A549 (cell line): ENCODE measurements around the gene ABHD2. TPM values are rescaled to one million over a fixed set of nuclear protein-coding genes. Genes with fewer than 3 reads are reported as not detected.

ENCODE experiments used
- ATAC-seq, 2 experiments: fragments of 200-7000 bp in 1 of 2; fragments of >200 bp in 1 of 2; cut with Nextera tagmentation in 1 of 2; cut with Tn5 transposase in 1 of 2; 3 replicates each; pipeline versions ENCODE4 v1.8.0 to v1.9.1; 2018 to 2020; ENCODE audit warnings: mild to moderate bottlenecking in 1 of 2, moderate library complexity in 1 of 2
- CTCF ChIA-PET: fragments of 300-600 bp; sonication (Branson Sonifier 250); formaldehyde crosslinking; extraction: SDS; loops from one replicate; lab custom pipeline; 2021; ENCODE audit warnings: antibody characterized with exemption, inconsistent platforms; lab: Yijun Ruan, JAX
- POLR2A ChIA-PET: fragments of 350-600 bp; formaldehyde crosslinking; extraction: SDS; loops from one replicate; lab custom pipeline; 2021; ENCODE audit warnings: antibody characterized with exemption, inconsistent platforms; lab: Yijun Ruan, JAX
- DNase-seq, 2 experiments: peaks; one replicate each; pipeline versions ENCODE4 v3.0.0 to v3.0.0-alpha.2; 2011 to 2016; ENCODE audit warnings: low read depth in 1 of 2, low spot score in 1 of 2
- FAIRE-seq: peaks from 2 replicates; lab custom pipeline; 2011; peaks lifted over from hg19 to GRCh38; lab: Jason Lieb, UNC
- H3K27ac ChIP-seq, 2 experiments: fragments of >200 bp; sonication (Bioruptor Twin); formaldehyde crosslinking; 3 replicates each; pipeline ENCODE4 v1.5.1; 2016 to 2017
- H3K4me1 ChIP-seq: fragments of >200 bp; sonication (Bioruptor Twin); formaldehyde crosslinking; 3 replicates; pipeline ENCODE4 v1.6.1; 2016
- H3K4me2 ChIP-seq: fragments of >200 bp; sonication (Bioruptor Twin); formaldehyde crosslinking; 3 replicates; pipeline ENCODE4 v1.6.1; 2016
- H3K4me3 ChIP-seq: fragments of >200 bp; sonication (Bioruptor Twin); formaldehyde crosslinking; 3 replicates; pipeline ENCODE4 v1.5.1; 2016
- H3K9me3 ChIP-seq: fragments of >200 bp; sonication (Bioruptor Twin); formaldehyde crosslinking; 3 replicates; pipeline ENCODE4 v1.6.1; 2016
- BHLHE40 ChIP-seq: IDR thresholded peaks from 2 replicates; pipeline ENCODE4 v1.6.1; 2012; ENCODE audit warnings: low read depth, low read length, inconsistent platforms
- CBX2 ChIP-seq: fragments of 200-600 bp; sonication (generic); IDR thresholded peaks from 2 replicates; pipeline ENCODE4 v1.6.1; 2016; ENCODE audit warnings: low read depth, mild to moderate bottlenecking, borderline replicate concordance
- CBX8 ChIP-seq: fragments of 200-600 bp; sonication (generic); IDR thresholded peaks from 2 replicates; pipeline ENCODE4 v1.6.1; 2016
- CEBPB ChIP-seq, 2 experiments: fragments of >200 bp in 1 of 2; sonication (Bioruptor Twin) in 1 of 2; formaldehyde crosslinking in 1 of 2; IDR thresholded peaks; 2 replicates each; pipeline ENCODE4 v1.6.1; 2012 to 2016
- CHD4 ChIP-seq: fragments of 200-600 bp; sonication (generic); IDR thresholded peaks from 2 replicates; pipeline ENCODE4 v1.6.1; 2016; ENCODE audit warnings: antibody characterized with exemption, mild to moderate bottlenecking, borderline replicate concordance
- EHMT2 ChIP-seq: fragments of 200-600 bp; sonication (generic); IDR thresholded peaks from 2 replicates; pipeline ENCODE4 v1.6.1; 2016; ENCODE audit warnings: antibody characterized with exemption, low read depth, mild to moderate bottlenecking, moderate library complexity
- FOSL2 ChIP-seq, 2 experiments: fragments of 450-650 bp in 1 of 2; fragments of >200 bp in 1 of 2; sonication (Bioruptor Twin) in 1 of 2; formaldehyde crosslinking; IDR thresholded peaks; 2 replicates each; pipeline versions ENCODE4 v1.5.0 to v1.6.1; 2016 to 2020; ENCODE audit warnings: mild to moderate bottlenecking in 1 of 2, moderate library complexity in 1 of 2
- GATA3 ChIP-seq: IDR thresholded peaks from 2 replicates; pipeline ENCODE4 v1.6.1; 2012; ENCODE audit warnings: borderline replicate concordance
- HDAC2 ChIP-seq: fragments of 200-600 bp; sonication (generic); IDR thresholded peaks from 2 replicates; pipeline ENCODE4 v1.6.1; 2016
- HEYL ChIP-seq: fragments of 250-450 bp; sonication (Bioruptor Pico); IDR thresholded peaks from 2 replicates; pipeline ENCODE4 v1.8.0; 2021; ENCODE audit warnings: mild to moderate bottlenecking, moderate library complexity
- HMGXB4 ChIP-seq: fragments of 250-450 bp; sonication (Bioruptor Pico); IDR thresholded peaks from 2 replicates; pipeline ENCODE4 v1.5.0; 2021; ENCODE audit warnings: mild to moderate bottlenecking, moderate library complexity, borderline replicate concordance
- KDM1A ChIP-seq: fragments of 200-600 bp; sonication (generic); IDR thresholded peaks from 2 replicates; pipeline ENCODE4 v1.6.1; 2016; ENCODE audit warnings: low read depth, mild to moderate bottlenecking
- MAZ ChIP-seq: fragments of 150-350 bp; IDR thresholded peaks from 2 replicates; pipeline ENCODE4 v1.6.1; 2014; ENCODE audit warnings: antibody characterized with exemption, low read depth, low read length, borderline replicate concordance
- MYC ChIP-seq: IDR thresholded peaks from 2 replicates; pipeline ENCODE4 v1.6.1; 2012; ENCODE audit warnings: mild to moderate bottlenecking, inconsistent platforms, low read length, improper control_type of control experiment, borderline replicate concordance
- NFE2L2 ChIP-seq: fragments of 150-350 bp; conservative IDR thresholded peaks from 2 replicates; pipeline ENCODE4 v1.6.1; 2014; ENCODE audit warnings: low read length
- NPAS2 ChIP-seq: fragments of 250-450 bp; sonication (Bioruptor Pico); IDR thresholded peaks from 2 replicates; pipeline ENCODE4 v1.8.0; 2022; ENCODE audit warnings: mild to moderate bottlenecking, moderate library complexity, borderline replicate concordance
- POLR2AphosphoS2 ChIP-seq: conservative IDR thresholded peaks from 2 replicates; pipeline ENCODE4 v1.6.1; 2012; ENCODE audit warnings: low read length, improper control_type of control experiment, inconsistent platforms
- REST ChIP-seq: fragments of 200-600 bp; sonication (generic); IDR thresholded peaks from 2 replicates; pipeline ENCODE4 v1.6.1; 2016; ENCODE audit warnings: antibody characterized with exemption, mild to moderate bottlenecking, moderate library complexity
- SREBF2 ChIP-seq: fragments of 450-650 bp; IDR thresholded peaks from 2 replicates; pipeline ENCODE4 v1.6.1; 2014; ENCODE audit warnings: mild to moderate bottlenecking, moderate library complexity
- TFCP2L1 ChIP-seq: fragments of 250-450 bp; sonication (Bioruptor Pico); IDR thresholded peaks from 2 replicates; pipeline ENCODE4 v1.5.0; 2021; ENCODE audit warnings: mild to moderate bottlenecking
- ZC3H11A ChIP-seq: fragments of 450-650 bp; IDR thresholded peaks from 2 replicates; pipeline ENCODE4 v1.6.1; 2014; ENCODE audit warnings: antibody characterized with exemption, mild to moderate bottlenecking
- ZSCAN20 ChIP-seq: fragments of 250-450 bp; sonication (Bioruptor Pico); IDR thresholded peaks from 2 replicates; pipeline ENCODE4 v1.8.0; 2022; ENCODE audit warnings: mild to moderate bottlenecking, moderate library complexity
- WGBS: methylation state at CpG from one replicate; pipeline ENCODE4 v1.1.6; 2017; ENCODE audit errors: missing lambda C conversion rate; 5-methylcytosine and 5-hydroxymethylcytosine counted together
- polyA plus RNA-seq, 4 experiments: library from polyadenylated mRNA; depleted of rRNA in 3 of 4; stranded (reverse); fragments of >200 nt; fragmentation: RNase III in 1 of 4; extraction: RNeasy Plus Mini Kit Qiagen cat#74134 plus additional on column Dnase treatment in 1 of 4; gene quantifications; 2 replicates in 3 of 4; 3 replicates in 1 of 4; pipeline ENCODE4 v1.2.3, GENCODE V29; 2011 to 2017

The ABHD2 gene
- polyA plus RNA-seq, 2 of the 4 experiments (the other 2 are of a cell fraction), result 36.2 to 63.3 TPM

GRCh38 chr15:89218531-89218930, 130.3 kb downstream of the ABHD2 start:
- ATAC-seq (no peak), FAIRE-seq (no peak), DNase-seq (no peak)
- CTCF ChIA-PET, result interaction anchor here (1.4 to 5.1 kb wide), 4 partner anchors 12 to 161 kb away, joined by 5 to 76 read pairs (median 18); partner anchors contain the start of gene FANCI
- WGBS, result 80% methylated on average over 8 of the region's 8 CpGs
- H3K9me3 ChIP-seq, result no peaks in the 10 kb centered on the region
- H3K4me2 ChIP-seq, result no peak overlapping the region
- H3K27ac ChIP-seq, result no peak overlapping the region
- POLR2A ChIA-PET, result no interaction called here
- no peak for TF ChIP-seq CBX8
- TF ChIP-seq ZSCAN20 (CRISPR knock-in tag), result no peak
- no peak for TF ChIP-seq HMGXB4
- TF ChIP-seq HDAC2, result no peak
- no peak for TF ChIP-seq MAZ
- no peak for TF ChIP-seq FOSL2 (IDR thresholded peaks at IDR 0.05)
- TF ChIP-seq FOSL2 (CRISPR knock-in tag; IDR thresholded peaks at IDR 0.05), result no peak
- TF ChIP-seq NPAS2 (CRISPR knock-in tag), result no peak
- no peak for TF ChIP-seq BHLHE40
- TF ChIP-seq TFCP2L1 (CRISPR knock-in tag), result no peak
- no peak for TF ChIP-seq KDM1A
- no peak overlapping the region for H3K4me3 ChIP-seq
- no peaks in the 10 kb centered on the region for H3K4me1 ChIP-seq

- Histone ChIP-seq H3K4me1 (no peaks in the 10 kb centered on the region), H3K9me3 (no peaks in the 10 kb centered on the region), H3K4me3 (no peak within 1 kb of the TSS), H3K4me2 (no peak within 1 kb of the TSS), H3K27ac (no peak within 1 kb of the TSS)
- ChIA-PET CTCF (interaction anchor here (0.6 to 6.5 kb wide), 3 partner anchors 12 to 171 kb away, joined by 3 to 70 read pairs (median 5); no protein-coding TSS in a partner anchor), POLR2A (no interaction called here)
- no peak for DNase-seq
- WGBS, result 76% methylated on average over 11 of the region's 11 CpGs
- FAIRE-seq, result no peak
- TF ChIP-seq POLR2AphosphoS2 (no peak), BHLHE40 (no peak), SREBF2 (no peak), MAZ (no peak)
- no peak for ATAC-seq
Measured at GRCh38 chr15:89221543-89221942, 133.3 kb downstream of the ABHD2 start, which contains the start of gene RLBP1. Gene RLBP1, minus strand, starts transcription at chr15:89221579. Its CDS starts 2,604 bp downstream, at chr15:89218975.

- H3K4me3 ChIP-seq, result no peak overlapping the region
- H3K27ac ChIP-seq, result no peak overlapping the region
- FAIRE-seq (no peak), ATAC-seq (no peak), DNase-seq (no peak)
- 76% methylated on average over 5 of the region's 5 CpGs for WGBS
- ChIA-PET POLR2A (no interaction called here), CTCF (interaction anchor here (1.1 to 6.5 kb wide), 5 partner anchors 8 to 168 kb away, joined by 3 to 70 read pairs (median 3); no protein-coding TSS in a partner anchor)
- TF ChIP-seq ZC3H11A, result peak; percentile 82
- TF ChIP-seq HEYL, result no peak
- no peak for TF ChIP-seq GATA3
- TF ChIP-seq, all 56 proteins: peak for 1
- Histone ChIP-seq H3K4me1 (no peaks in the 10 kb centered on the region), H3K9me3 (no peaks in the 10 kb centered on the region), H3K4me2 (no peak overlapping the region)
Measured at GRCh38 chr15:89225588-89225987, 137.3 kb downstream of the ABHD2 start.

- no peak overlapping the region for H3K27ac ChIP-seq
- ATAC-seq, result no peak
- H3K4me2 ChIP-seq, result no peak overlapping the region
- H3K9me3 ChIP-seq, result no peaks in the 10 kb centered on the region
- no peak for FAIRE-seq
- ChIA-PET POLR2A (no interaction called here), CTCF (interaction anchor here (1.3 to 6.5 kb wide), 4 partner anchors 10 to 49 kb away, joined by 3 to 70 read pairs (median 6); no protein-coding TSS in a partner anchor)
- 71% methylated on average over 14 of the region's 14 CpGs for WGBS
- DNase-seq, result no peak
- no peaks in the 10 kb centered on the region for H3K4me1 ChIP-seq
- no peak overlapping the region for H3K4me3 ChIP-seq
- TF ChIP-seq EHMT2 (no peak), CBX2 (no peak), HEYL (no peak), CHD4 (no peak), REST (no peak), KDM1A (no peak), MYC (no peak), CEBPB (IDR thresholded peaks at IDR 0.05) (no peak), SREBF2 (no peak), GATA3 (no peak), NFE2L2 (no peak)
Measured at GRCh38 chr15:89226359-89227221, 138.3 kb downstream of the ABHD2 start.
